GM20000 (cell line): ENCODE results near the gene LHX1.
A peak's percentile ranks its signal among the peaks of the same experiment; 100 is the strongest.

Source experiments
- DNase-seq: peaks from one replicate; pipeline ENCODE4 v3.0.0; 2012; ENCODE audit warnings: low spot score
- CTCF ChIP-seq: IDR thresholded peaks from 2 replicates; pipeline ENCODE4 v1.5.1; 2012; ENCODE audit warnings: mild to moderate bottlenecking, control low read depth; ENCODE audit errors: extremely low read depth, missing control alignments

LHX1 gene

GRCh38 chr17:36945140-36945539 lies 7.9 kb downstream of the LHX1 start:
- no peak for DNase-seq
- TF ChIP-seq CTCF = no peak

GRCh38 chr17:36945959-36946725 lies 8.9 kb downstream of the LHX1 start:
- DNase-seq = peak; percentile 9

GRCh38 chr17:36946726-36947091 lies 9.4 kb downstream of the LHX1 start:
- no peak for TF ChIP-seq CTCF
- DNase-seq = no peak

More at GRCh38 chr17:36945959-36946725, 8.9 kb downstream of the LHX1 start:
- TF ChIP-seq CTCF = no peak

GRCh38 chr17:36947922-36948716 lies 10.8 kb downstream of the LHX1 start:
- no peak for TF ChIP-seq CTCF
- no peak for DNase-seq

- no peak for TF ChIP-seq CTCF
- peak; percentile 99 for DNase-seq
Measured at GRCh38 chr17:36948717-36949460, 11.6 kb downstream of the LHX1 start, which contains the start of gene AATF. AATF (plus strand) TSS chr17:36948954; CDS start chr17:36949126, 172 bp downstream.

GRCh38 chr17:36949461-36949927 lies 12.2 kb downstream of the LHX1 start:
- DNase-seq = no peak
- TF ChIP-seq CTCF = no peak
